HG02870 (cell line): ENCODE data around the gene ST6GAL2.

Experiments used
- ATAC-seq: cut with Tn5 transposase; IDR thresholded peaks from one replicate; pipeline ENCODE4 v1.9.1; 2021; ENCODE audit warnings: mild to moderate bottlenecking, moderate library complexity; ENCODE audit not compliant: unreplicated experiment

The ST6GAL2 gene

DNA sequence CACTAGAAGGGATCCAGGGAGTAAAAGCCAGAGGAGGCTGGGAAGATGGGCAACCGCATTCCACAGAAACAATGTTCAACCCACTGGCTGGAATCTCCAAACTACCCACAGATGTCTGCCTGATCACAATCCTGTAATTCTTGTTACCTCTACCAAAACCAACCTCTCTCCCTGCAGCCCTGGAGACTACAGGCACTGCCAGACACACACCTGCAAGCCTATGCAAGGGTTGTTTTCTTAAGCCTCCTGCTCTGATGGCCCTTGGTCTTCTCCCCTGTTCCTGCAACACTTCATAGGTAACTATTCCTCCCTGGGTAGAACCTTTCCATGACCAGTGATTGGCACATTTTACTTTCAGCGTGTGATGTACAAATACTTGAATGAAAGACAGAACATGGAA, 21.9 kb downstream of the ST6GAL2 start:
- no peak for ATAC-seq

DNA sequence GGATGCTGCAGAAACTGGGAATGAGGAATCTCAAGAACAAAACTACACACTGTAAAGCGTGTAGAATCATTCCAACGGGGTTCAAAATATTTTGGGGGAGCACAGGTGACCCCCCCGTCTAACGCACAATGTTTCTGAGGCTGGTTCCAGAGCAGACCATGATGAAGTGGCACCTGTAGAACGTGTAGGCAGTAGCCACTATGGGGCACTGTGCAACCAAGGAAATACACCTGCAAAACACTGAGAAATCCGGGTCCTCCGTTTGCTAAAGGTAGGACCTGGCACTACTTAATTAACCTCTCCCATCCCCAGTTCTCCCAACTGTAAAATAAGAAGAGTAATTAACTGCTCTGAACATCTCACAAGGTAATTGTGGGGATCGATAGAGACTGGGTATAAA, 22.6 kb downstream of the ST6GAL2 start:
- ATAC-seq, result no peak

DNA sequence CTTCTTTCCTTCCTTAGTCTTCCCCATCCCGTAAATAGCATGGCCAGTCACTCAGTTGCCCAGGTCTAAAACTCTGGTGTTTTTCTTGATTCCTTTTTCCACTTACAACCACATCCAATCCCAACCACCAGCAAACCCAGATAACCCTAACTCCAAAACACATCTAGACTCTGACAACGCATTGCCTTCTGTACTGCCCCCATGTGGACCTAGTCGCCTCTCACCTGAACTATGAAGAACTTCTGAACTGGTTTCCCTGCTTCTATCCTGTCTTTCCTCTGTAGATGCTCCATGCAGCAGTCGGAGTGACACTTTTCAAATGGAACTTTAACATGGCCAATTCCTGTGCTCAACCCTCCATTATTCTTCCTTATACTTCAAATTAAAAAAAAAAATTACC, 26.5 kb downstream of the ST6GAL2 start:
- no peak for ATAC-seq

DNA sequence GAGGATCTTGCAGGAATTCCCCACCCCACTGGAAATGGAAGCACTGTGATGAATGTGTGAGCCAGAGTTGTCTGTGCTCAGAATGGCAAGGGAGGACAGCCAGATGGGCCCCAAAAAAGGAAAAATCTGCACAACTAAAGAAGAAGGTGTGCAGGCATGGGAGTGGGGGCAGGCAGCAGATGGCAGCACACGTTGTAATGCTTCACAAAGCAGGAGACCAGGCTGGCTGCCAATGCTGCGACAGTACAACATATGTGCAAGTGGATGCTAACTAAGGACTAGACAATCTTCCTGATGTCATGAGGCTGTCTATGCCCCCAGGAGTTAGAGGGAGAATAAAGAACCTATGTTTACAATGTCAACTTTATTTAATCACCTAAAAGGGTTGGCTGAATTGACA, 27.2 kb downstream of the ST6GAL2 start:
- no peak for ATAC-seq

DNA sequence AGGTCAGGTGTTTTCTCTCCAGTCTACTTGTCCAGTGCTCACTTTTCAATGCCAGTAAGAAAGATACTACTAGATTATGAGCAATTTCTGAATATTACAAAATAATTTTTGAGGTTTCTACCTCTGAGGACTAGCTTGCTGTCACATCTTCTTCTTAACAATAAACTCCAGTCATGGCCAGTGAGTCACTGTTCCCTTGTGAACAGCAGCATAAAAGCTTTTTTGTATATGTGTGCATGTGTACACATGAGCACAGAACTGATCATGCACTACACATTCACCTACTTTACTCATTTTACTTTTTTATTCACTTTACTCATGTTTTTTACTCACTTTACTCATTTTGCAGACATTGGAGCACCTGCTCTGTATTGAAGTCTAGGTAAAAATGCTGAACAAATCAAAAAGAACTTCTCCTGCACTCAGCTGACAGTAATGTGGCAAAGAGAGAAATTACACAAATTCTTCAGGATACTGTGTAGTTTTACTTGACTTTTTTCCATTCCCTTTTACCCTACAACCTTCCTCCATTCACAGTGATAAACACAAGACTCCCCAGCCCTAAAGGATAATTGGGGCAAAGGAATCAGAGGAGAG, 28.0 kb downstream of the ST6GAL2 start:
- no peak for ATAC-seq

DNA sequence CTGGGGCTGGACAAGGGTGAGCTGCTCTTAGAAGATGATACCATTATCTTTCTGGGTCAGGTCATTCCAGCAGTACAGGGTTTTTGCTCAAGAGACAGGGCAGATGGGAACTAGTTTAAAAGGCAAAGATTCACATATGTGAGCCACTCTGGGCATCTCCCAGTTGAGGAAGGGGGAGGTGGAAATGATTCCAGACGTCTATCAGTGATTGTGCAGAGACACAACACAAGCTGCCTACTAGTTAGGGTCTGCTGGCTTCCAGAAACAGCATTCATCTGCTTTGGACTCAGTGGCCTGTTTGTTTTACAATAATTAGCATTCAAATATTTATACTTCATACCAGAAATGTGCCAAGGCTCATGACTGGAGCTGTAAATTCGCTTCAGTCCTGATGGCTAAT, 32.3 kb downstream of the ST6GAL2 start:
- no peak for ATAC-seq

DNA sequence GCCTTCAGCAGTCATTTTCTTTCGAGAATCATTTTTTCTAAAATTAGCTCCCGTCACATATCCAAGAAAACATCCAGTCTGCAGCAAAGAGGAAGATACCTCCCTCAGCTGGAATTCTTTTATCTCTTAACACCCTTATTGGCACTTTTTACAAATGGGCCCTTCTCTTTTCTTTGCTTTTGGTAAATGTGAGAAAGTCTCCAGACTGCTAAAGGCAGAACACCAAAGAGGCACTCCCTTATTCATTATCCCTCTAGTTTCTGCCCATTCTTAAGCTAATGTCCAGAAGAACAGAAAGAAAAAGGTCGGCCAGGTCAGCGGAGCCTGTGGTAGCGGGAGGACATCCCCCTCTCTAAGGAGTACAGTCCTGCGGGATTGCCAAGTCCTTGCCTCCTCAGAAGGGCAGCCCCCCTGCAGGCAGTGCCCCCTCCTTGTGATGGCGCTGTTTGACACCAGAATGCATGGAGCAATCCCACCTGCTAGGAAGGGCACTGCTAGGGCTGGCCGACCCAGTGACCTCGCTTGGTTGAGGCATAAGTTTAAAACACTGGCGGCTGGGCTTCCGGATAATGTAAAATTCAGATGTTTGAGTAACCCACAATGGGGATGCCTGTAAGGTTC, 34.0 kb downstream of the ST6GAL2 start:
- no peak for ATAC-seq

DNA sequence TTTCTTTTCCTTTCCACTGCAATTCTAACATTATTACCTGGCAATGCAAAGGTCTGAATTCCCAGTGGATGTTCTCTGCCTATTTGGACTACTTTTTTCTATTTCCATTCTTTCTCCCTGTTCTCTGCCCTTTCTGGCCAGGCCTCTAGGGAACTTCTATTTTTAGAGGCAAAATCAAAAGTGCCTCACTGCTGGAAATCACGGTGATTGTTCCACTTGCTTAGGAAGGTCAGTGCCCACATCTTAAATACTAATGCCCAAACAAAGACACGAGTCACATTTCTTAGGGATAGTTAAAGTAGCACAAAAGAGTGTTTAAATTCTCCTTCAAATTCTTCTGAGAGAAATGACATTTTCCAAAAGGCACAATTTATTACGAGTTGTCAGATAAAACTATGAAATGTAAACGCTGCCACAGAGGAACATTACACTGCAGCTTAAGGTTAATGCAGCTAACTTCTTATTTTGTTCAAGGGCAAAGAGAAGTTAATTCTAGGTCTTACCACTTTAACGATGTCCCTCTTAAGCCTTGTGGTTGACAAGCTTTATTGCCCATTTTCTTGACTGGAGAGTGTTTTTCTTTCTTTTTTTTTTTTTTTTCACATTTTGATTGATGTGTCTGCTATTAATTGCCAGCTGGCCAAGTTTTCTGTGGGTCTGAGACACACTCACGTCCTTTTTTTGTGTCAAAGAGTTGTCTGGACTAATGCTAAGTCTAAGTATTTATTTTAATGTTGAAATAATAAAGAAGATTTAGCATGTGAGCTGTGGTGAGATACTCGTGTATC, 34.7 kb downstream of the ST6GAL2 start:
- ATAC-seq, result no peak

DNA sequence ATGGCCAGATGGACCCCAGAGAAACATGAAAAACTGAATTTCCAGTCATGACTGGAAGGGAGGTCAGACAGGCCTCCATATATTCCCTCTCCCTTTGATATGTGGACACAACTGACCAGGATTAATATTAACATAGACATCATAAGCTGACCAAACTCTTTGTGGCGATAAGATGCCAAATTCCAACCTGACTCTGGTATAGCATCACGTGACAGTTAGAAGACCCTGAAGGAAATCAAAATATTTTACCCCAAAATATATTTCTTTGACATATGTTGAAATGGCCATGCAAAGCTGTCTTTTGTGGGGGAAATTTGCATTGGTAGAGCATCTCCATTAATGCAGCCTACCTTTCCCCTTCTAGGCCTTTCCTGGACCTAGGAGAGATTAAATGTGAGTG, 36.7 kb downstream of the ST6GAL2 start:
- no peak for ATAC-seq

DNA sequence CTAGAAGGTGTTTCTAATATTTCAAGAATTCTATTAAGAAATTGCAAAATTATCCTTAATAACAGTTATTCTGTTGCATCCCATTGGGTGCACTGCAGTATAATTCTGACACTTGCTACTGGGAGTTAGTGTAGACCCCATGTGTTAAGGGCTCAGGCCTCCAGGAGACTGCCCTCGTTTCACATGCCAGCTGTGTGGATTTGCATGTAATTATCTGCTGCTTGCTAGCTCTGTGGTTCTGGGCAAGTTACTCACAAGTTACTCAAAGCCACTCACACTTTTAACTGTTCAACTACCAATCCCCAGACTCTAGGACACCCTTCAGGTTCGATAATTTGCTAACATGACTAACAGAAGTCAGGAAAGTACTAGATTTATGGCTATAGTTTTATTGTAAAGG, 38.6 kb downstream of the ST6GAL2 start:
- no peak for ATAC-seq

DNA sequence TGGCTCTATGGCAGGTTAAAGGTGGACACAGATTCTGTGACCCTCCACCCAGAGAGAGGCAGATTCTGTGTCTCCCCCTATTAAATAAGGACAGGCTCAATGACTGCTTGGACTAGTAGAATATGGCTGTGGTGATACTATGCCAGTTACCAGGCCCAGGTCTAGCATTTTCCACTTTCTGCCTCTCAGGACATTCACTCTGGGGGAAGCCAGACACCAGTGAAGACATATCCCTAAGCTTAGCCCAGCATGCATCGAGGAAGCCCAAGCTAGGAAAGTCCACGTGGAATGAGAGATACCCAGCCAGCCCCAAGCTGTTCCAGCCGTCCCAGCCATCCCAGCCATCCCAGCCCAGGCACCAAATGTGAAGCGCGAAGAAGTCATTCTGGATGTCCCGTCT, 40.3 kb downstream of the ST6GAL2 start:
- ATAC-seq, result no peak

DNA sequence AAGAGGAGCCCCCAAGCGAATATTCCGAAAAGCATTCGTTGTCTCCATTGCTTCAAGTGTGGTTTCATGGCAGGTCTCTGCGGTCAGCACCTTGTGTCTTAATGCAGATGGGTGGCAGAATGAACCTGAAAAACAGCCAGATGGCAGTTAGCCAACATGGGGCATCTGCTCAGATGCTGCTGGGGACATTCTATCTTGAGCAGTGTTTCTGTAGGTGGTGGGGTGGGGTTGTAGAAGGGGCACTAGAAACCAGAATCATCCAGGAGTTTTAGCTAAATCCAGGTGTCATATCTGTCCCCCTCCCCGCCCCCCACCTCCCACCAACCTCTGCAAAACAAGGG, 42.1 kb downstream of the ST6GAL2 start:
- no peak for ATAC-seq

DNA sequence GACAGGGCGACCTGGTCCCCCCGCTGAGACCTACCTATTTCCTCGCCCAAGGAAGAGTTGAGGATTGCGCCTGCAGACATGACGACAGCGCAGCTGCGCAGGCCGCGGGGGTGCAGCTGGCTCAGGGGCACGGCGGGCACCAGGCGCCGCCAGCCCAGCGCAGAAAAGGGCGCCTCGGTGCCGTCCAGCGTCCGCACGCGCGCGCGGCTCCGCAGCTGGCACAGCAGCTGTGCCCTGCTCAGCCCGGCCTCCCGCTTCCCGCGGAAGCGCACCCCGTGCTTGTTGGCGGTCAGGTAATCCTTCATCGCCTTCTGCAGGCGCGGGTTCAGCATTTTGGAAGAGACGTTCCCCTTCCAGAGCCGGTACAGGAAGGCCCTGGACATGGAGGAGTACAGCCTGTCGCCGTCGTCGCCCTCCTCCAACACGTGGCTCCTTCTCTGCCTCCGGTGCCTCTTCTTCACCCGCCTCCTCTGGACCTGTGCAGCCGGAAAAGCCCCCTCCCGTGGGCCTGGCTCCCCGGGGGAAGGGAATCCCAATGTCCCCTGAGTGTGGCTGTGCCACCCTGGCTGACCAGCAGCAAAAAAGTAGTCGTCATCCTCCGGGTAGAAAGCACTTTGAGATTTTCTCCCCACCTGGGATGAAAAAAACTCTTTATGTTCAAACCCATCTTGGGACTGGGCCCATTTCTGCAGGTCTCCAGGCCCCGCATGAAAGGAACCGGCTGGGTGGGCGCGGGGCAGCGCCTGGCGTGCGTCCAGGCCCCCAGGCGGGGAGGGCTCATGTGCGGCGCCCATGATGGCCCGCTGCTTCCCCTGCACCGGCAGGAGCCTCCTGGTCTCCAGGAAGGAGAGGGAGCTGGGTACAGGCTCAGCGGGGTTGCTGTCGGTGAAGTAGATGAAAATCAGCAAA, 42.7 kb downstream of the ST6GAL2 start:
- no peak for ATAC-seq

DNA sequence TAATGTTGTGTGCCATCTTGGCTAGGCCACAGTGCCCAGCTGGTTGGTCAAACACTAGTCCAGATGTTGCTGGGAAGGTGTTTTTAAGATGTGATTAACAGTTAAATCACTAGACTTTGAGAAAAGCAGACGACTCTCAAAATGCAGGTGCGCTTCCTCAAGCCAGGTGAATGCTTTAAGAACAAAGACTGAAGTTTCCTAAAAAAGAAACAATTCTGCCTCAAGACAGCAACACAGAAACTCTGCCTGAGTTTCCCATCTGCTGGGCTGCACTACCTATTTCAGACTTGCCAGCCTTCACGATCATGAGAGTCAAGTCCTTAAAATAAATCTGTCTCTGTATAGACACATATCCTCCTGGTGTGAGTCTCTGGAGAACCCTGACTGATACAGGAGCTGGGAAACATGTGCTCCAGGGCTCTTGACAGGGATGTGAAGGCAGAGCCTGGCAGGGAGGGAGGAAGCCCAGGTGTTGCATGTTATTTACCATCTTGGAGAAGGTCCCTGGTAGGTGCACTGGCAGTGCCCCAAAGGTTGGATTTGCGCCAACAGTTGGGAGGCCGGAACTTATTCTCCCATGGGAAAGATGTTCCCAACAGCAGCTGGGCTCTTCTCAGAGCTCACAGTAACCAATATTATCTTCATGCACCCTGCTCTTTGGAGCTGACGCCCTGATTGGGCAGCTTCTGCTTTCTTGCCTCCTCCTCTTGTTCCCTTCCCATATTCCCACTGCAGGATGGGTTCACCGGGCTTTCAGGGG, 43.9 kb downstream of the ST6GAL2 start:
- no peak for ATAC-seq

DNA sequence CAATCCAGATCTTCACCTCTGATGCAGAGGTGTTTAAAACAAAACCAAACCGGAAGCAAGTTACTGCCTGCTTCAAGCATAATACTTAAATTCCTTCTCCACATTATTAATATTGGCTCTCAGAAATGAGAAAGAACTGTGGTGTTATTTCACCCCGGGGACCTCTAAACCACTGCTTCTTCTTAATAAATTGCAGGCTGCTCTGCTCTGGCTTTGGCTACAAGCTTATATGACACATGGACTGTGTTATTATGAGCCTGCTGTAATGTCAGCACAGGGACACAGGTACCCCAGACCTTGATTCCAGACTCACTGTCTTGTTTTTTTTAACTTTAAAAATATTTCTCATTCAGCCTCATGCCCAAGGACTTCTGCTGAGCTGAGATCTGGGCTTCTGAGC, 45.1 kb downstream of the ST6GAL2 start:
- no peak for ATAC-seq

DNA sequence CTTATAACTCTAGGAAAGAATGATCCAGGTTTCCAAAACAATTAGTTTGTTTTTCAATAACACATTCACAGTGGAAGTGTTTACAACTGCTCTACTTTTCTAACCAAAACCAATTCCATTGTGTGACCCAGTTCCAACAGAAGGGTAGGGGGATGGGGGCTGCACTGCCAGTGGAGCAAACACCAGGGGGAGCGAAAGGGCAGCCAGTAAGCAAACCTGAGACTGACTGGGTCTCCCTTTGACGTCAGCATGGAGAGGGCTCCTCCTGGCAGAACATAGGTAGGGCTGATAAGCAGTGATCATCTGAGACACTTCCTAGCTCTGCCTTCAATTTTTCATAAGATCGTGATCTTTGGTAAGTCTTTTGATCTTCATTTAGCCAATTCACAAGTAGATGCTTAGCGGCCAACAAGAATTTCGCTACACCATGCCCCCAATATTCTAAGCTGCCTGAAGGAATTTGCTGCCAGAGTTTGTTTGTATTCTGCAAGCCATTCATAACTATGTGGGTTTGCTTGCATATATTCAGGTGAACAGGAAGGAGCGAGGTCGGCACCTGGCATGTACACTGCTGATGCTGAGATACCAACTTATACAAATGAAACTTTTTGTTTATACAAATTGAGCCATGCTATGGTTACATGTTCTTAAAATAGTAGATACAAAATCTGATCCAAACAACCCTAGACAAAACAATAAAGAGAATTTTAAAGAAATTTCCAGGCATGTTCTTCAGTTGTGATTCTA, 45.9 kb downstream of the ST6GAL2 start:
- ATAC-seq, result no peak

DNA sequence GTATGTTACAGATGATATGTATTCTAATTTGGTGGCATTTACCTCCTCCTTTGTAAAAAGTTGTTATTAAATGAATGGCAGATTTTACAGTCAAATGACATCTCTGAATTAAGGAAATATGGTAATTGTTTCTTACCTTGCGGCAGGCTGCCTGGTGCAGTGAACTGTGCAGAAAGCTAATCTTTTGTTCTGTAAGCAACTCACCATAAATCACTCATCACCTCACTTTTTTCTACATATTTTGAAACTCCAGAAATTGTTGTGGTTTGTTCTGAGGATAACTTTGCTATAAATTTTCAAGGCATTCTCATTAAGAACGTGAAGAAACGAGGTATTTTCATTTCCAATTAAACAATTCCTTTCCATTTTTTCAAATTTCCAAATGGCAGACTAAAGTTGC, 52.7 kb downstream of the ST6GAL2 start:
- no peak for ATAC-seq

DNA sequence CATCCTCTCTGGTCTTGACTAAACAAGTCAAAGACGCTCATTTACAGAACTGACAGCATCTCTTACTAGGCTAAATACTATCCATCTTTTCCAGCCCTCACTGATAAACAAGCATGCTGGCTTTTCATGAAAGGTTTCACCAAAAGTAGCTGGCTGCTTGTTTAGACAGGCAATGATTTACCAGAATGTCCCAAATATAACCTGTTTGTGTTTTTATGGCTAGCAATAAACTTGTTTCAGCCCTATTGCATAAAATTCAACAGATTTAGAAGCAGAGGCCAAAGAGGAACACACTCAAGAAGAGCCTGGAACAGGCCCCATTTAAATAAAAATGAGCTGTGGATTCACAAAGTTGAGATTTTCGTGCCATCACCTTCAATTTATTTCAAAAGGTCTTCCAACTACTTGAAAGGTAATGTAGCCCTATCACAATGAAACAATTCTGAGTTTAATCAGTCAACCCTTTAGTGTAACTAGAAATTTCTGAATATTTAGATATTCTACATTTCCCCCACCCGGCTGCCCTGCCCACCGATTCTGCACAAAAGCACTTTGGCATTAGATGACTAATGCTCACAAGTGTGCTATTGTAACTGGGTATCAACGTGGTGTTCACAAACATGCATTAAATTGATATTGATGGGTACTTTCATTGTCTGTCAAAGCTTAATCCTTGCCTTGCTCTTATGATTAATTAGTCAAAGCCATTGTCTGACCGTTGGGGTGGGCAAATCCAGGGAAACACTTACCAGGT, 54.0 kb downstream of the ST6GAL2 start:
- ATAC-seq, result no peak

DNA sequence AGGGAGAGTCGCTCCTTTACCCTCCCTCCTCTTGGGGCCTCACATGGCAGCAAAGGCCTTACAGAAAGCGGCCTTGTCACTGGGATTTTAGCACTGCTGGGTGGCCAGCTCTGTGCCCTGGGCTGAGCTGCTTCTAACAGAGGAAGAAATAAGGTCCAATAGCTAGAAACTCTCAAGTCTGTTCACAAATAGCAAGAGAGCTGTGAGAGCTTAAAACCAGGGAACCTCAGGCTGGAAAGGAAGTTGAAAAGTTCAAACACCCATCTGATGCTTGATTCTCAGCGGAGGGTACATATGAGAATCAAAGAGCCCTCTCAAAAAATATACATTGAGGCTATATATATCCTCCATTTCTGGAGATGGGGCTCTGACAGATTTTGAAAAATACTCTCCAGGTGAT, 54.7 kb downstream of the ST6GAL2 start:
- no peak for ATAC-seq
